Body of pancreas (tissue), 4 donors: ENCODE measurements around the gene RHD. TPM values are rescaled to one million over a fixed set of nuclear protein-coding genes. Genes with fewer than 3 reads are reported as not detected.
"Not testable (repeated sequence)": the region's sequence is repeated elsewhere in the genome, so short reads cannot be mapped to it uniquely, and the experiment has no call there.

ENCODE experiments used
- ATAC-seq: fragments of 150-250 bp; one replicate; pipeline ENCODE4 v1.9.1; 2016
- DNase-seq, 4 donors: peaks; one replicate each; pipeline ENCODE4 v3.0.0-alpha.2; 2019
- H3K27ac ChIP-seq, 4 donors: fragments of 200-600 bp; sonication (generic); 1 replicate in 3 of 4; 2 replicates in 1 of 4; pipeline versions ENCODE4 v1.5.1 to v1.6.1; 2016 to 2019; ENCODE audit warnings: mild to moderate bottlenecking in 1 of 4, mixed read lengths in 1 of 4, moderate library complexity in 1 of 4
- H3K27me3 ChIP-seq, 2 donors: fragments of 200-600 bp; sonication (generic); one replicate each; pipeline ENCODE4 v1.6.0; 2016; ENCODE audit warnings: mild to moderate bottlenecking in 1 of 2
- H3K36me3 ChIP-seq, 2 donors: fragments of 200-600 bp; sonication (generic); replicated peaks in 1 of 2; 2 replicates each; pipeline ENCODE4 v1.5.1; 2016; ENCODE audit warnings: low read depth in 2 of 2; ENCODE audit not compliant: insufficient read depth in 1 of 2
- H3K4me1 ChIP-seq: fragments of 200-600 bp; sonication (generic); one replicate; pipeline ENCODE4 v1.6.0; 2016
- H3K4me3 ChIP-seq, 2 donors: fragments of 200-600 bp; sonication (generic); 1 replicate in 1 of 2; 2 replicates in 1 of 2; pipeline ENCODE4 v1.5.1; 2016 to 2019
- H3K9me3 ChIP-seq, 3 donors: fragments of 200-600 bp; sonication (generic); 1 replicate in 2 of 3; 2 replicates in 1 of 3; pipeline ENCODE4 v1.5.1; 2016
- CTCF ChIP-seq, 7 experiments: fragments of 450-650 bp in 4 of 7; fragments of 200-600 bp in 3 of 7; sonication (generic) in 3 of 7; IDR thresholded peaks; one replicate each; pipeline ENCODE4 v1.5.1; 2016 to 2019; ENCODE audit warnings: antibody characterized with exemption in 7 of 7
- POLR2A ChIP-seq, 3 donors: fragments of 450-650 bp; IDR thresholded peaks; one replicate each; pipeline ENCODE4 v1.6.1; 2016; ENCODE audit warnings: antibody characterized with exemption in 3 of 3, mild to moderate bottlenecking in 2 of 3
- WGBS, 2 donors: methylation state at CpG; one replicate each; pipeline ENCODE4 v1.1.5; 2017; 5-methylcytosine and 5-hydroxymethylcytosine counted together
- intact Hi-C: fragments of 100-400 bp; cut with DNase I; formaldehyde crosslinking; loops from one replicate; pipeline ENCODE4 v1.15.1; 2023
- total RNA-seq, 2 donors: library from RNA; depleted of rRNA; stranded (reverse); fragments of >200 nt; gene quantifications; one replicate each; pipeline ENCODE4 v1.1.0, GENCODE V29; 2016

Gene RHD
- total RNA-seq, 2 donors from 2014 or later: not detected

GRCh38 chr1:25356848-25357247, 84.5 kb downstream of the RHD start:
- WGBS, 2 donors: 85 to 100% methylated on average over 1 of the region's 1 CpG
- H3K9me3 ChIP-seq: no peaks in the 10 kb centered on the region
- no peak overlapping the region for H3K4me3 ChIP-seq
- H3K4me1 ChIP-seq: no peaks in the 10 kb centered on the region
- H3K27ac ChIP-seq: no peak overlapping the region
- DNase-seq (no peak), ATAC-seq (no peak)
- intact Hi-C loops: no loop called here
- TF ChIP-seq POLR2A (IDR thresholded peaks at IDR 0.05) (no peak), CTCF (IDR thresholded peaks at IDR 0.05) (no peak)
- no peaks in the 10 kb centered on the region for H3K27me3 ChIP-seq
- peaks cover 0 to 22% of the 10 kb centered on the region in 2 donors for H3K36me3 ChIP-seq

- Histone ChIP-seq H3K9me3 (no peaks in the 10 kb centered on the region), H3K27ac (no peak overlapping the region), H3K4me1 (no peaks in the 10 kb centered on the region), H3K36me3 (peaks cover 0 to 9% of the 10 kb centered on the region in 2 donors), H3K4me3 (no peak overlapping the region), H3K27me3 (no peaks in the 10 kb centered on the region)
- 91 to 93% methylated on average over 7 of the region's 7 CpGs for WGBS, 2 donors
- no peak for ATAC-seq
- intact Hi-C loops: no loop called here
- DNase-seq: no peak
- no peak for TF ChIP-seq POLR2A (IDR thresholded peaks at IDR 0.05)
- TF ChIP-seq CTCF (IDR thresholded peaks at IDR 0.05): no peak
Observed at GRCh38 chr1:25360596-25361581, 88.6 kb downstream of the RHD start.

- no peak for DNase-seq
- H3K27me3 ChIP-seq: no peaks in the 10 kb centered on the region
- no peak for TF ChIP-seq POLR2A (IDR thresholded peaks at IDR 0.05)
- no peak for TF ChIP-seq CTCF (IDR thresholded peaks at IDR 0.05)
- WGBS, 2 donors: 66 to 69% methylated on average over 2 of the region's 2 CpGs
- ATAC-seq: no peak
- no peaks in the 10 kb centered on the region for H3K4me1 ChIP-seq
- H3K36me3 ChIP-seq: peaks cover 0 to 9% of the 10 kb centered on the region in 2 donors
- intact Hi-C loops: no loop called here
- no peak overlapping the region for H3K4me3 ChIP-seq
- no peaks in the 10 kb centered on the region for H3K9me3 ChIP-seq
- H3K27ac ChIP-seq: no peak overlapping the region
Observed at GRCh38 chr1:25361901-25362300, 89.6 kb downstream of the RHD start.

GRCh38 chr1:25362634-25363559, 90.6 kb downstream of the RHD start:
- H3K36me3 ChIP-seq, H3K9me3 ChIP-seq, H3K4me3 ChIP-seq, H3K4me1 ChIP-seq, H3K27me3 ChIP-seq, DNase-seq, H3K27ac ChIP-seq, ATAC-seq, intact Hi-C loops: not testable (repeated sequence)
- WGBS, 2 donors: no CpG with 5 or more reads among the region's 17 CpGs

GRCh38 chr1:25369241-25369640, 96.9 kb downstream of the RHD start:
- ATAC-seq: no peak

DNA sequence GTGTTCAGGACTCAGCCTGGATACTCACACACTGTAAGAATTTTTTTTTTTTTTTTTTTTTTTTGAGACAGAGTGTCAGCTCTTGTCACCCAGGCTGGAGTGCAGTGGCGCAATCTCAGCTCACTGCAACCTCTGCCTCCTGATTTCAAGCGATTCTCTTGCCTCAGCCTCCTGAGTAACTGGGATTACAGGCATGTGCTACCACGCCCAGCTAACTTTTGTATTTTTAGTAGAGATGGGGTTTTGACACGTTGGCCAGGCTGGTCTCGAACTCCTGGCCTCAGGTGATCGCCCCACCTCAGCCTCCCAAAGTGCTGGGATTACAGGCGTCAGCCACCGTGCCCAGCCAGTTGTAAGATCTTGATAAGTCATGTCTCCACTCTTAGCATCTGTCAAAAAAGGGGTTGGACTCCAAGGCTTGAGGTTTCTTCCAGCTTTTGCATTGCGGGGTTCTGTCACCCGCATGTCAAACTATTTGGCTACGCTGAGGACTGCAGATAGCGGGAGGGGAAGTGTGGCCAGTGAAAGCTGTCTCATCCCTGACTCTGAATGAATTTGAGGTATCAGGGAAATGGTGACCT, 97.5 kb downstream of the RHD start:
- H3K27ac ChIP-seq, ATAC-seq, intact Hi-C loops: not testable (repeated sequence)

More at GRCh38 chr1:25369241-25369640, 96.9 kb downstream of the RHD start:
- intact Hi-C loops: no loop called here
- H3K4me3 ChIP-seq: no peak overlapping the region
- no peaks in the 10 kb centered on the region for H3K9me3 ChIP-seq
- TF ChIP-seq POLR2A (IDR thresholded peaks at IDR 0.05): no peak
- TF ChIP-seq CTCF (IDR thresholded peaks at IDR 0.05): no peak
- H3K27ac ChIP-seq: no peak overlapping the region
- DNase-seq: no peak
- 78 to 81% methylated on average over 4 of the region's 4 CpGs for WGBS, 2 donors
- no peaks in the 10 kb centered on the region for H3K36me3 ChIP-seq
- no peaks in the 10 kb centered on the region for H3K27me3 ChIP-seq
- no peaks in the 10 kb centered on the region for H3K4me1 ChIP-seq

DNA sequence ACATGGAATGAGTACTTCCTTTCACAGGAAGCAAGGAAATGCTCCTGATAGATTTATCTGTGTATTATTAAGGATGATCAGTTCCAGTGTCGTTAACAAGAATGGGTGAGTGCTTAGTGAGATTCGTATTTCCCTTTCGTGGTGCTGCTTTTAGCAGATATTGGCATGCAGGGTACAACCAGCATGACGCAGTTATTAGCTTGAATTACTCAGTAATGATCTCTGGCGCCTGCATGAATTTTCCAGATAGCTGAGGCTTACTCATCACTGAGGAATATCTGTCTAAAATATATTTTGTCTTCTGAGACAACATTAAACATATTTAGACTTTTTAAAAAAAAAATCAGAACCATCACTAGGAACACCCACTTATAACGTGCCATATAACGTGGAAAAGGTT, 99.4 kb downstream of the RHD start:
- WGBS, 2 donors: 80% methylated on average over 7 of the region's 7 CpGs
- ATAC-seq, H3K27ac ChIP-seq, H3K9me3 ChIP-seq, intact Hi-C loops, DNase-seq, H3K4me1 ChIP-seq, H3K4me3 ChIP-seq, H3K36me3 ChIP-seq, H3K27me3 ChIP-seq: not testable (repeated sequence)

More for the DNA sequence above, 97.5 kb downstream of the RHD start:
- 82 to 93% methylated on average over 12 of the region's 12 CpGs for WGBS, 2 donors
- H3K27me3 ChIP-seq, H3K9me3 ChIP-seq, DNase-seq, H3K4me3 ChIP-seq, H3K4me1 ChIP-seq, H3K36me3 ChIP-seq: not testable (repeated sequence)
